CD8-positive, alpha-beta memory T cell (primary cell): Measurements from ENCODE around the gene ECHDC3. TPM values are rescaled to one million over a fixed set of nuclear protein-coding genes. Genes with fewer than 3 reads are reported as not detected.

Experiments
- CTCF ChIA-PET: fragments of 350-600 bp; sonication (Branson Sonifier 250); formaldehyde crosslinking; loops from one replicate; lab custom pipeline; 2021; ENCODE audit warnings: antibody characterized with exemption; lab: Charles Lee
- POLR2A ChIA-PET: fragments of 350-600 bp; sonication (Branson Sonifier 250); formaldehyde crosslinking; loops from one replicate; lab custom pipeline; 2021; ENCODE audit warnings: antibody characterized with exemption; lab: Charles Lee
- DNase-seq, 5 donors: peaks; one replicate each; pipeline versions ENCODE4 v3.0.0 to v3.0.0-alpha.2; 2020 to 2022; ENCODE audit warnings: mixed read lengths in 1 of 5
- H3K27ac ChIP-seq: one replicate; pipeline ENCODE4 v1.7.0; 2013; ENCODE audit warnings: low read depth, mild to moderate bottlenecking, low read length, moderate library complexity
- H3K27me3 ChIP-seq: 2 replicates; pipeline ENCODE4 v1.7.0; 2013; ENCODE audit warnings: low read length, mild to moderate bottlenecking; ENCODE audit not compliant: insufficient read depth, poor library complexity, severe bottlenecking
- H3K36me3 ChIP-seq: 2 replicates; pipeline ENCODE4 v1.7.0; 2013; ENCODE audit warnings: mild to moderate bottlenecking, low read length, moderate library complexity; ENCODE audit not compliant: insufficient read depth
- H3K4me1 ChIP-seq: 2 replicates; pipeline ENCODE4 v1.7.0; 2013; ENCODE audit warnings: mild to moderate bottlenecking, low read length, moderate library complexity; ENCODE audit not compliant: insufficient read depth
- H3K4me3 ChIP-seq: 2 replicates; pipeline ENCODE4 v1.7.0; 2013; ENCODE audit warnings: mild to moderate bottlenecking, low read length
- H3K9me3 ChIP-seq: 2 replicates; pipeline ENCODE4 v1.7.0; 2013; ENCODE audit warnings: mild to moderate bottlenecking, low read length
- H3K27ac Mint-ChIP-seq, 8 donors: one replicate each; pipeline ENCODE4 v1.8.0; 2020 to 2021; ENCODE audit warnings: mixed read lengths in 8 of 8, mild to moderate bottlenecking in 6 of 8, inconsistent platforms in 3 of 8, moderate library complexity in 3 of 8
- H3K27me3 Mint-ChIP-seq, 2 donors: one replicate each; pipeline ENCODE4 v1.8.0; 2020 to 2021; ENCODE audit warnings: mixed read lengths in 2 of 2, mild to moderate bottlenecking in 1 of 2, moderate library complexity in 1 of 2
- H3K36me3 Mint-ChIP-seq, 3 donors: one replicate each; pipeline ENCODE4 v1.8.0; 2020 to 2021; ENCODE audit warnings: mixed read lengths in 3 of 3, inconsistent platforms in 1 of 3, mild to moderate bottlenecking in 1 of 3
- H3K4me1 Mint-ChIP-seq, 3 donors: one replicate each; pipeline ENCODE4 v1.8.0; 2020 to 2021; ENCODE audit warnings: mixed read lengths in 3 of 3, inconsistent platforms in 1 of 3, mild to moderate bottlenecking in 1 of 3
- H3K4me3 Mint-ChIP-seq, 7 donors: one replicate each; pipeline ENCODE4 v1.8.0; 2020 to 2021; ENCODE audit warnings: mixed read lengths in 7 of 7, mild to moderate bottlenecking in 6 of 7, moderate library complexity in 4 of 7, inconsistent platforms in 2 of 7
- H3K9me3 Mint-ChIP-seq, 5 donors: one replicate each; pipeline ENCODE4 v1.8.0; 2020 to 2022; ENCODE audit warnings: mixed read lengths in 5 of 5, mild to moderate bottlenecking in 3 of 5, moderate library complexity in 2 of 5, inconsistent platforms in 1 of 5
- polyA plus RNA-seq: library from polyadenylated mRNA; unstranded; fragments of 300-500 nt; fragmentation: Illumina TruSeq; gene quantifications from one replicate; pipeline ENCODE4 v1.2.3, GENCODE V29; 2021
- total RNA-seq, 2 experiments: library from RNA; stranded (reverse); gene quantifications; one replicate each; pipeline ENCODE4 v1.2.3, GENCODE V29; 2021

Gene ECHDC3
- total and polyA plus RNA-seq, 3 experiments from 2014 or later: 0.58 to 0.77 (median 0.71) TPM

GRCh38 chr10:11799736-11800080, 57.5 kb downstream of the ECHDC3 start:
- ChIA-PET CTCF (no interaction called here), POLR2A (no interaction called here)
- Histone ChIP-seq H3K27me3 (no peaks in the 10 kb centered on the region), H3K27ac (no peak overlapping the region), H3K36me3 (no peaks in the 10 kb centered on the region), H3K4me3 (no peak overlapping the region), H3K4me1 (no peaks in the 10 kb centered on the region), H3K9me3 (no peaks in the 10 kb centered on the region)
- Mint-ChIP-seq H3K36me3 (no peaks in the 10 kb centered on the region), H3K4me3 (no peak overlapping the region), H3K27me3 (peaks cover 0 to 4% of the 10 kb centered on the region in 2 donors), H3K27ac (no peak overlapping the region), H3K9me3 (no peaks in the 10 kb centered on the region), H3K4me1 (no peaks in the 10 kb centered on the region)
- DNase-seq: no peak

GRCh38 chr10:11804336-11804735, 62.2 kb downstream of the ECHDC3 start:
- CTCF ChIA-PET: no interaction called here
- DNase-seq: no peak
- H3K4me1 Mint-ChIP-seq: no peaks in the 10 kb centered on the region

GRCh38 chr10:11805792-11806191, 63.6 kb downstream of the ECHDC3 start:
- peaks cover 6 to 31% of the 10 kb centered on the region in 2 donors for H3K27me3 Mint-ChIP-seq
- Histone ChIP-seq H3K4me1 (no peaks in the 10 kb centered on the region), H3K9me3 (no peaks in the 10 kb centered on the region), H3K4me3 (no peak overlapping the region), H3K36me3 (no peaks in the 10 kb centered on the region), H3K27ac (no peak overlapping the region), H3K27me3 (no peaks in the 10 kb centered on the region)
- no peak overlapping the region for H3K27ac Mint-ChIP-seq
- no peak overlapping the region for H3K4me3 Mint-ChIP-seq
- no peak for DNase-seq
- no peaks in the 10 kb centered on the region for H3K36me3 Mint-ChIP-seq
- POLR2A ChIA-PET: no interaction called here
- CTCF ChIA-PET: no interaction called here
- no peaks in the 10 kb centered on the region for H3K4me1 Mint-ChIP-seq
- H3K9me3 Mint-ChIP-seq: no peaks in the 10 kb centered on the region

More at GRCh38 chr10:11804336-11804735, 62.2 kb downstream of the ECHDC3 start:
- POLR2A ChIA-PET: no interaction called here
- no peak overlapping the region for H3K4me3 Mint-ChIP-seq
- no peaks in the 10 kb centered on the region for H3K27me3 ChIP-seq
- H3K27ac ChIP-seq: no peak overlapping the region
- no peaks in the 10 kb centered on the region for H3K9me3 Mint-ChIP-seq
- H3K4me3 ChIP-seq: no peak overlapping the region
- H3K27me3 Mint-ChIP-seq: peaks cover 3 to 25% of the 10 kb centered on the region in 2 donors
- H3K27ac Mint-ChIP-seq: no peak overlapping the region
- H3K4me1 ChIP-seq: no peaks in the 10 kb centered on the region
- no peaks in the 10 kb centered on the region for H3K9me3 ChIP-seq
- H3K36me3 ChIP-seq: no peaks in the 10 kb centered on the region
- H3K36me3 Mint-ChIP-seq: no peaks in the 10 kb centered on the region

- H3K4me1 ChIP-seq: no peaks in the 10 kb centered on the region
- ChIA-PET POLR2A (no interaction called here), CTCF (interaction anchor here (1.5 kb wide), 1 partner anchor 22 kb away, joined by 3 read pairs; no protein-coding TSS in a partner anchor)
- Mint-ChIP-seq H3K36me3 (no peaks in the 10 kb centered on the region), H3K4me3 (no peak overlapping the region), H3K27ac (no peak overlapping the region), H3K9me3 (no peaks in the 10 kb centered on the region), H3K4me1 (no peaks in the 10 kb centered on the region), H3K27me3 (peaks cover 6 to 33% of the 10 kb centered on the region in 2 donors)
- DNase-seq: no peak
- no peaks in the 10 kb centered on the region for H3K36me3 ChIP-seq
- H3K27me3 ChIP-seq: no peaks in the 10 kb centered on the region
- H3K9me3 ChIP-seq: no peaks in the 10 kb centered on the region
- H3K4me3 ChIP-seq: no peak overlapping the region
- H3K27ac ChIP-seq: no peak overlapping the region
These were observed 64.5 kb downstream of the ECHDC3 start for GRCh38 chr10:11806706-11807105.

- Mint-ChIP-seq H3K9me3 (no peaks in the 10 kb centered on the region), H3K27ac (no peak overlapping the region), H3K36me3 (no peaks in the 10 kb centered on the region), H3K4me1 (no peaks in the 10 kb centered on the region), H3K4me3 (no peak overlapping the region), H3K27me3 (peaks cover 6 to 33% of the 10 kb centered on the region in 2 donors)
- Histone ChIP-seq H3K9me3 (no peaks in the 10 kb centered on the region), H3K27ac (no peak overlapping the region), H3K27me3 (no peaks in the 10 kb centered on the region), H3K36me3 (no peaks in the 10 kb centered on the region), H3K4me1 (no peaks in the 10 kb centered on the region), H3K4me3 (no peak overlapping the region)
- ChIA-PET POLR2A (no interaction called here), CTCF (no interaction called here)
- no peak for DNase-seq
These were observed 66.6 kb downstream of the ECHDC3 start for GRCh38 chr10:11808808-11809207.

- Histone ChIP-seq H3K4me3 (no peak overlapping the region), H3K27ac (no peak overlapping the region), H3K27me3 (no peaks in the 10 kb centered on the region), H3K4me1 (no peaks in the 10 kb centered on the region), H3K9me3 (no peaks in the 10 kb centered on the region), H3K36me3 (no peaks in the 10 kb centered on the region)
- ChIA-PET POLR2A (no interaction called here), CTCF (interaction anchor here (1.7 kb wide), 1 partner anchor 9 kb away, joined by 6 read pairs; no protein-coding TSS in a partner anchor)
- Mint-ChIP-seq H3K27ac (no peak overlapping the region), H3K9me3 (no peaks in the 10 kb centered on the region), H3K4me3 (no peak overlapping the region), H3K36me3 (no peaks in the 10 kb centered on the region), H3K4me1 (no peaks in the 10 kb centered on the region), H3K27me3 (peaks cover 8 to 33% of the 10 kb centered on the region in 2 donors)
- DNase-seq: no peak
These were observed 68.2 kb downstream of the ECHDC3 start for GRCh38 chr10:11810313-11810766.

- no peaks in the 10 kb centered on the region for H3K36me3 ChIP-seq
- POLR2A ChIA-PET: no interaction called here
- no peak overlapping the region for H3K4me3 ChIP-seq
- no peaks in the 10 kb centered on the region for H3K9me3 ChIP-seq
- CTCF ChIA-PET: interaction anchor here (1.7 kb wide), 1 partner anchor 9 kb away, joined by 6 read pairs; no protein-coding TSS in a partner anchor
- no peaks in the 10 kb centered on the region for H3K4me1 ChIP-seq
- H3K27me3 Mint-ChIP-seq: peaks cover 8 to 31% of the 10 kb centered on the region in 2 donors
- no peaks in the 10 kb centered on the region for H3K4me1 Mint-ChIP-seq
- H3K36me3 Mint-ChIP-seq: no peaks in the 10 kb centered on the region
- no peak overlapping the region for H3K27ac ChIP-seq
- no peaks in the 10 kb centered on the region for H3K9me3 Mint-ChIP-seq
- H3K27ac Mint-ChIP-seq: no peak overlapping the region
- H3K27me3 ChIP-seq: no peaks in the 10 kb centered on the region
- no peak for DNase-seq
- H3K4me3 Mint-ChIP-seq: no peak overlapping the region
These were observed 68.8 kb downstream of the ECHDC3 start for GRCh38 chr10:11810973-11811372.

- no peak for DNase-seq
- POLR2A ChIA-PET: interaction anchor here (0.6 kb wide), 1 partner anchor 51 kb away, joined by 6 read pairs; no protein-coding TSS in a partner anchor
- Histone ChIP-seq H3K27ac (no peak overlapping the region), H3K4me1 (no peaks in the 10 kb centered on the region), H3K9me3 (no peaks in the 10 kb centered on the region), H3K27me3 (no peaks in the 10 kb centered on the region), H3K4me3 (no peak overlapping the region), H3K36me3 (no peaks in the 10 kb centered on the region)
- H3K9me3 Mint-ChIP-seq: no peaks in the 10 kb centered on the region
- CTCF ChIA-PET: no interaction called here
- H3K4me1 Mint-ChIP-seq: no peaks in the 10 kb centered on the region
- no peak overlapping the region for H3K27ac Mint-ChIP-seq
- no peaks in the 10 kb centered on the region for H3K36me3 Mint-ChIP-seq
- peaks cover 8 to 25% of the 10 kb centered on the region in 2 donors for H3K27me3 Mint-ChIP-seq
- H3K4me3 Mint-ChIP-seq: no peak overlapping the region
These were observed 71.0 kb downstream of the ECHDC3 start for GRCh38 chr10:11813177-11813576.
